ENCODE measurements around the gene DLGAP3. TPM values are rescaled to one million over a fixed set of nuclear protein-coding genes. Genes with fewer than 3 reads are reported as not detected.

The DLGAP3 gene
- total RNA-seq, 1 experiment from 2014 or later = 7.3 TPM

DNA sequence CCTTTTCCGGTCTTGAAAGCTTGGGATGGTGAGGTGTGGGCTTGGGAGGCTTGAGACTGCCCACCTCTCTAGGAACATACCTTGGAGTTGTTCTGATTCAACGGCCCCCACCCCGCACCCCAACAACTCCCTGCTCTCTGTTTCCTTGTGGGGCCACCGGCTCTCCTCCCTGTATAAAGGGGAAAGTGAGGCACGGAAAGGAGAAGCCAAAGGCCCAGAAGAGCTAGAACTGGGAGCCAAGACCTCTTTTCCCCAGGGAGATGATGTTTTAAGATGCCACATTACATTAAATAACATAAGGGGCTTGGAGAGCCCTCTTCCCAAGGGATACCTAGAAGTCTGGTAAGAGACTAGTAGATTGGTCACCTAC is 1.2 kb upstream of the DLGAP3 start:
- Histone ChIP-seq H3K9me3 (ENCODE audit: control insufficient read depth, low read depth, low read length) (no peaks in the 10 kb centered on the region), H3K27ac (ENCODE audit: insufficient read length, low read depth, low read length) (no peak overlapping the region), H3K4ac (ENCODE audit: low read depth, low read length) (no peak overlapping the region), H2BK20ac (ENCODE audit: low read depth, low read length, poor library complexity, severe bottlenecking) (no peak overlapping the region), H3K23ac (ENCODE audit: insufficient read length, low read depth, low read length) (no peak overlapping the region), H3K79me1 (ENCODE audit: insufficient read depth, low read depth, low read length, poor library complexity, severe bottlenecking) (no peaks in the 10 kb centered on the region), H3K14ac (ENCODE audit: insufficient read depth, low read length) (no peak overlapping the region), H3K18ac (ENCODE audit: insufficient read length, low read depth, low read length) (no peak overlapping the region), H2BK5ac (ENCODE audit: insufficient read length, low read length) (no peak overlapping the region), H3K9ac (ENCODE audit: extremely low read depth, insufficient read length, low read length) (no peak overlapping the region), H4K8ac (replicated peaks; ENCODE audit: insufficient read length, low read depth, low read length) (no peak overlapping the region), H3K23me2 (ENCODE audit: insufficient read length, low read depth, low read length, poor library complexity, severe bottlenecking) (peaks cover 14% of the 10 kb centered on the region), H3K4me1 (ENCODE audit: insufficient read depth, low read length) (no peaks in the 10 kb centered on the region), H3T11ph (ENCODE audit: low read length) (no peak overlapping the region), H4K91ac (ENCODE audit: insufficient read length, low read depth, low read length) (no peak overlapping the region), H2AK5ac (ENCODE audit: insufficient read length, low read length) (no peak overlapping the region), H2BK12ac (ENCODE audit: insufficient read length, low read depth, low read length) (no peak overlapping the region), H4K20me1 (ENCODE audit: control insufficient read depth, insufficient read depth, insufficient read length) (peaks cover 4% of the 10 kb centered on the region), H2BK120ac (ENCODE audit: low read depth, low read length, poor library complexity, severe bottlenecking) (no peak overlapping the region), H3K56ac (ENCODE audit: insufficient read length, low read depth, low read length) (no peak overlapping the region), H3K79me2 (ENCODE audit: insufficient read depth, low read length) (peaks cover 2% of the 10 kb centered on the region; the same call in 1 of the 2 replicates), H3K4me2 (ENCODE audit: insufficient read depth, insufficient read length, low read length) (peak overlapping the region; percentile 41), H2BK15ac (ENCODE audit: low read depth, low read length) (no peak overlapping the region), H4K5ac (ENCODE audit: insufficient read length, low read depth, low read length) (no peak overlapping the region), H2AFZ (ENCODE audit: low read length) (no peak overlapping the region), H3K27me3 (ENCODE audit: insufficient read depth, low read length) (peaks cover 7% of the 10 kb centered on the region; the same call in 1 of the 2 replicates)
- Mint-ChIP-seq H3K36me3 (ENCODE audit: insufficient read depth in 1 of 3, low read depth in 3 of 3) (no peaks in the 10 kb centered on the region), H3K27ac (no peak overlapping the region; a peak in 1 of 7 replicates), H3K4me1 (peaks cover 12 to 23% of the 10 kb centered on the region in 2 experiments), H3K27me3 (ENCODE audit: low read depth) (peaks cover 76% of the 10 kb centered on the region), H3K9me3 (no peaks in the 10 kb centered on the region; a peak in 2 of 5 replicates), H3K4me3 (peak overlapping the region; percentile 67 to 84)
- no CpG with 5 or more reads among the region's 5 CpGs for WGBS (ENCODE audit: extremely low coverage, insufficient read length, low lambda C conversion rate)
- no peak for DNase-seq
- no peak for TF ChIP-seq CTCF (conservative IDR thresholded peaks at IDR 0.05)
